Neural crest cell (in vitro differentiated cells): ENCODE data around the gene RAP1A. TPM values are rescaled to one million over a fixed set of nuclear protein-coding genes. Genes with fewer than 3 reads are reported as not detected.
A peak's percentile ranks its signal among the peaks of the same experiment; 100 is the strongest.

Experiments used
- DNase-seq: peaks from one replicate; pipeline ENCODE4 v3.0.0; 2021; ENCODE audit warnings: low read depth, mixed read lengths, low spot score
- H3K27ac Mint-ChIP-seq: one replicate; pipeline ENCODE4 v1.8.0; 2021; ENCODE audit warnings: mild to moderate bottlenecking, mixed read lengths; ENCODE audit not compliant: unreplicated experiment
- H3K27me3 Mint-ChIP-seq: 2 replicates; pipeline ENCODE4 v1.8.0; 2021; ENCODE audit warnings: low read depth, mild to moderate bottlenecking, mixed read lengths
- H3K36me3 Mint-ChIP-seq: 2 replicates; pipeline ENCODE4 v1.8.0; 2021; ENCODE audit warnings: low read depth, mild to moderate bottlenecking, mixed read lengths
- H3K4me1 Mint-ChIP-seq: 2 replicates; pipeline ENCODE4 v1.8.0; 2021; ENCODE audit warnings: mixed read lengths
- H3K4me3 Mint-ChIP-seq: one replicate; pipeline ENCODE4 v1.8.0; 2021; ENCODE audit warnings: mild to moderate bottlenecking, mixed read lengths
- H3K9me3 Mint-ChIP-seq: 2 replicates; pipeline ENCODE4 v1.8.0; 2021; ENCODE audit warnings: mixed read lengths
- long read RNA-seq: library from polyadenylated mRNA; unstranded; transcript quantifications from one replicate; pipeline ENCODE4 v2.0.0, GENCODE V29; 2020
- total RNA-seq: library from RNA; stranded (reverse); gene quantifications from 2 replicates; pipeline ENCODE4 v1.2.1, GENCODE V29; 2021
- TF ChIP-seq, protein P1 (sequence below): fragments of 200-600 bp; sonication (generic); conservative IDR thresholded peaks from 2 replicates; pipeline ENCODE4 v1.5.0; 2021; ENCODE audit warnings: antibody characterized with exemption, mild to moderate bottlenecking

RAP1A gene
- total RNA-seq: 32.5 and 34.0 TPM in 2 replicates
- long read RNA-seq, partial matches to known transcripts: 4 of 4 reads
- long read RNA-seq, other reads (novel, unspliced or antisense): 0 of 4 reads

DNA sequence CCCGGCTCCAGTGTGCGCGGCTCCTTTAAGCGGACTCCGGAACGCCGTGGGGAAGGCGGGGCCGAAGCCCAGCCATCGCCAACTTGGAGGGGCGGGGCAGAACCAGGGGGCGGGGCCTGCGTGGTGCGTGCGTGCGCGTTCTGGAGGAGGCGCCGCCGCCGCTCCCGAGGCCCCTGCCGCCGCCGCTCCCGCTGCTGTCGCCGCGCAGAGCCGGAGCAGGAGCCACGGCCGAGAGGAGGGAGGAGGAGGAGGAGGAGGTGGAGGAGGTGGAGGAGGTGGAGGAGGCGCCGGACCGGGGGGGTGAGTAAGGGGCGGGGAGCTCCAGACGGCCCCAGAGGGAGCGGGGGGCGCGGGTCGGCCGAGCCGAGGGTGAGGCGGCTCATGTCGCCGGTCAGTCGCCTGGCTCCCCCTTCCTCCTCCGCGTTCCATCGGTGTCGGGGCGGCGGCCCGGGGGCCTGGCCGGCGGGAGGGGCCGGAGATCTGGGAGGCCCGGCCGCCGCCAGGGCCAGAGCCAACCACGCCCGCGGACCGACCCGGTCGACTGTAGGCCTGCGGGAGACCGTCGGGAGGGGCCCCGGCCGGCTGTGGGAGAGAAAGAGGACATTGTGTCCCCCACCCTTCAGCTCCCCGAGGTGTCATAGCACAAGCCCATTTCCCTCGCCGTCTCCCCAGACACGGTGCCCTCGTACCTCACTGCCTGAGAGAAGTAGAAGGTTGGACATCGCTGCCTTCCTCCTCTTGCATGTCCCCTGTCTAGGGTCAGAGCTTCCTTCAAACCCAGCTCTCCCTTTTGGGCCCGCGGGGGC lies at the start of gene RAP1A:
Gene RAP1A, plus strand, starts transcription at position 155 of the 806 bp plus-strand sequence. CDS start 71,572 bp downstream, outside the sequence.
- peaks cover 30% of the 10 kb centered on the region for H3K4me1 Mint-ChIP-seq
- no peaks in the 10 kb centered on the region for H3K27me3 Mint-ChIP-seq
- peak within 1 kb of the TSS; percentile 91 for H3K4me3 Mint-ChIP-seq
- TF ChIP-seq, protein P1, sequence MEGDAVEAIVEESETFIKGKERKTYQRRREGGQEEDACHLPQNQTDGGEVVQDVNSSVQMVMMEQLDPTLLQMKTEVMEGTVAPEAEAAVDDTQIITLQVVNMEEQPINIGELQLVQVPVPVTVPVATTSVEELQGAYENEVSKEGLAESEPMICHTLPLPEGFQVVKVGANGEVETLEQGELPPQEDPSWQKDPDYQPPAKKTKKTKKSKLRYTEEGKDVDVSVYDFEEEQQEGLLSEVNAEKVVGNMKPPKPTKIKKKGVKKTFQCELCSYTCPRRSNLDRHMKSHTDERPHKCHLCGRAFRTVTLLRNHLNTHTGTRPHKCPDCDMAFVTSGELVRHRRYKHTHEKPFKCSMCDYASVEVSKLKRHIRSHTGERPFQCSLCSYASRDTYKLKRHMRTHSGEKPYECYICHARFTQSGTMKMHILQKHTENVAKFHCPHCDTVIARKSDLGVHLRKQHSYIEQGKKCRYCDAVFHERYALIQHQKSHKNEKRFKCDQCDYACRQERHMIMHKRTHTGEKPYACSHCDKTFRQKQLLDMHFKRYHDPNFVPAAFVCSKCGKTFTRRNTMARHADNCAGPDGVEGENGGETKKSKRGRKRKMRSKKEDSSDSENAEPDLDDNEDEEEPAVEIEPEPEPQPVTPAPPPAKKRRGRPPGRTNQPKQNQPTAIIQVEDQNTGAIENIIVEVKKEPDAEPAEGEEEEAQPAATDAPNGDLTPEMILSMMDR: no peak
- no peaks in the 10 kb centered on the region for H3K9me3 Mint-ChIP-seq
- peaks cover 2% of the 10 kb centered on the region for H3K36me3 Mint-ChIP-seq
- H3K27ac Mint-ChIP-seq: peak within 1 kb of the TSS; percentile 79
- peak; percentile 92 for DNase-seq

DNA sequence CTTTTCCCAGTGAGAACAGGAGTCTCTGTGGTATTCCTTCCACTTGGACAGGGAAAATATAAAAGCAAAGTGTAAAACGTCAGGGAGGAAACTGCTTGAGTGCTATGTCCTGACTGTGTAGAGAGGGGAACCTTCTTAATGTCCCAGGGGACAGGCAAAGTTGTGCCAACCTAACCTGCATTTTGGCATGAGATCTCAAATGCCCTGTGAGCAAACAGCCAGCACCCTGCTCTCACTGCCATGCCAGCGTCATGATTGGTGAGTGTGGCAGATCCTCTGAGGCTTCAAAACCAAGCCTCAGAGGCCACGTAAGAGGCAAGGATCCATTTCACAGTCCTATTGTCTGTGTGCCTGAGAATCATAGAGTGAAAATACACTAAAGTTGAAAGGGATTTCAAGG lies 49.7 kb upstream of the RAP1A start:
- H3K27me3 Mint-ChIP-seq: peaks cover 49% of the 10 kb centered on the region
- no peak overlapping the region for H3K27ac Mint-ChIP-seq
- no peaks in the 10 kb centered on the region for H3K36me3 Mint-ChIP-seq
- no peaks in the 10 kb centered on the region for H3K9me3 Mint-ChIP-seq
- DNase-seq: no peak
- no peak overlapping the region for H3K4me3 Mint-ChIP-seq
- peaks cover 12% of the 10 kb centered on the region for H3K4me1 Mint-ChIP-seq
- TF ChIP-seq, protein P1: no peak

DNA sequence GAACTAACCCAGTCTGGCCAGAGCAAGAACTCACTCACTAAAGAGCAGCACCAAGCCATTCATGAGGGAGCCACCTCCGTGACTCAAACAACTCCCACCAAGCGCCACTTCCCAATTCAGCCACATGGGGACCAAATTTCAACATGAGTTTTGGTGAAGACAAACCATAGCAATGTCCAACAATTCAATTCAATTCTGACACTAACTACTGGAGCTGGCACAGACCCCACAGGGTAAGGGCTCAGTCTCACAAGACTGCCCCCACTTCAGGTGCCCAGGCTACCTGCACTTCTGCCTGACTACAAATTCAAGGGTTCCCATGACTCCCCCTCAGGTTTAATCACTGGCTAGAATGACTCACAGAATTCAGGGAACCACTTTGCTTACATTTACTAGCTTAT lies 48.8 kb upstream of the RAP1A start:
- no peak overlapping the region for H3K27ac Mint-ChIP-seq
- TF ChIP-seq, protein P1: peak; percentile 45
- H3K9me3 Mint-ChIP-seq: no peaks in the 10 kb centered on the region
- H3K36me3 Mint-ChIP-seq: no peaks in the 10 kb centered on the region
- peak; percentile 28 for DNase-seq
- peaks cover 7% of the 10 kb centered on the region for H3K4me1 Mint-ChIP-seq
- peaks cover 45% of the 10 kb centered on the region for H3K27me3 Mint-ChIP-seq
- H3K4me3 Mint-ChIP-seq: no peak overlapping the region

- peaks cover 45% of the 10 kb centered on the region for H3K27me3 Mint-ChIP-seq
- H3K27ac Mint-ChIP-seq: no peak overlapping the region
- no peaks in the 10 kb centered on the region for H3K36me3 Mint-ChIP-seq
- H3K4me3 Mint-ChIP-seq: no peak overlapping the region
- TF ChIP-seq, protein P1: no peak
- no peaks in the 10 kb centered on the region for H3K9me3 Mint-ChIP-seq
- no peak for DNase-seq
- peaks cover 7% of the 10 kb centered on the region for H3K4me1 Mint-ChIP-seq
These were observed 48.4 kb upstream of the RAP1A start for GRCh38 chr1:111571239-111571638.

DNA sequence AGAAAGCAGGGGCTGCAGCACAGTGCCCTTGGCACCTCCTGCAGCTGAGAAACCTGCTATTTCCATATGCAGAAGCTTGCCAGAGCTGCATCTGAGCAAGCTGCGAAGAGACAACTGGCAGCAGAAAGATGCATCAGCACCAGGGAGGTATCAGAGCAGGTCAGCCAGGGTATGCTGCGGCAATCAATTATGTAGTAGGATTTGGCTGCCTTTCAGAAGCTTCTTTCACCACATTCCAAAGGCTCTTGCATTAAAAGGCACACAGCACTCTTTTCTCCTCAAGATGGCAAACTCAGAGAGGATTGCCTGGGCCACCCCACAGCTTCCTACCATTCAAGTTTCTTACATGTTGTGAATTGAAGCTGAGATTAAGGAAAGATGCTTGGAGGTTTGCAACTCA lies 47.6 kb upstream of the RAP1A start:
- H3K9me3 Mint-ChIP-seq: no peaks in the 10 kb centered on the region
- no peak overlapping the region for H3K27ac Mint-ChIP-seq
- peaks cover 47% of the 10 kb centered on the region for H3K27me3 Mint-ChIP-seq
- peaks cover 7% of the 10 kb centered on the region for H3K4me1 Mint-ChIP-seq
- H3K4me3 Mint-ChIP-seq: no peak overlapping the region
- TF ChIP-seq, protein P1: no peak
- no peak for DNase-seq
- no peaks in the 10 kb centered on the region for H3K36me3 Mint-ChIP-seq
